ENCODE results near the gene SLCO4A1. TPM values are rescaled to one million over a fixed set of nuclear protein-coding genes. Genes with fewer than 3 reads are reported as not detected.

The SLCO4A1 gene
- total RNA-seq, 1 donor from 2014 or later: 63.3 TPM

GRCh38 chr20:62700261-62700930 lies 58.1 kb downstream of the SLCO4A1 start:
- DNase-seq (no peak), ATAC-seq (no peak)
- peaks cover 10% of the 10 kb centered on the region for H3K4me1 ChIP-seq
- H3K4me3 ChIP-seq: no peak overlapping the region
- intact Hi-C loops (cut with DNase I): no loop called here
- no peaks in the 10 kb centered on the region for H3K9me3 ChIP-seq
- H3K36me3 ChIP-seq: no peaks in the 10 kb centered on the region
- no peaks in the 10 kb centered on the region for H3K27me3 ChIP-seq
- TF ChIP-seq CTCF (IDR thresholded peaks at IDR 0.05): no peak
- no peak overlapping the region for H3K27ac ChIP-seq

GRCh38 chr20:62701161-62702012 lies 59.1 kb downstream of the SLCO4A1 start:
- no peak overlapping the region for H3K4me3 ChIP-seq
- ATAC-seq (no peak), DNase-seq (no peak)
- TF ChIP-seq CTCF (IDR thresholded peaks at IDR 0.05): no peak
- no peak overlapping the region for H3K27ac ChIP-seq
- H3K4me1 ChIP-seq: peaks cover 10% of the 10 kb centered on the region
- intact Hi-C loops (cut with DNase I): no loop called here
- no peaks in the 10 kb centered on the region for H3K36me3 ChIP-seq
- H3K27me3 ChIP-seq: peaks cover 2% of the 10 kb centered on the region
- H3K9me3 ChIP-seq: no peaks in the 10 kb centered on the region

GRCh38 chr20:62702013-62702300 lies 59.7 kb downstream of the SLCO4A1 start:
- intact Hi-C loops (cut with DNase I): no loop called here
- no peak for TF ChIP-seq CTCF (IDR thresholded peaks at IDR 0.05)

GRCh38 chr20:62702895-62703852 lies 60.9 kb downstream of the SLCO4A1 start:
- ATAC-seq (peak; percentile 22), DNase-seq (no peak)
- Histone ChIP-seq H3K27ac (no peak overlapping the region), H3K4me1 (peaks cover 12% of the 10 kb centered on the region), H3K4me3 (no peak overlapping the region), H3K27me3 (peaks cover 17% of the 10 kb centered on the region), H3K9me3 (no peaks in the 10 kb centered on the region), H3K36me3 (no peaks in the 10 kb centered on the region)
- TF ChIP-seq CTCF (IDR thresholded peaks at IDR 0.05): peak; percentile 7
- intact Hi-C loops (cut with DNase I): no loop called here

More at GRCh38 chr20:62702013-62702300, 59.7 kb downstream of the SLCO4A1 start:
- Histone ChIP-seq H3K36me3 (no peaks in the 10 kb centered on the region), H3K4me3 (no peak overlapping the region), H3K27me3 (peaks cover 6% of the 10 kb centered on the region), H3K27ac (no peak overlapping the region), H3K9me3 (no peaks in the 10 kb centered on the region), H3K4me1 (peaks cover 10% of the 10 kb centered on the region)
- no peak for DNase-seq
- ATAC-seq: no peak

GRCh38 chr20:62703853-62704228 lies 61.5 kb downstream of the SLCO4A1 start:
- Histone ChIP-seq H3K9me3 (no peaks in the 10 kb centered on the region), H3K27ac (no peak overlapping the region), H3K27me3 (peaks cover 24% of the 10 kb centered on the region), H3K36me3 (no peaks in the 10 kb centered on the region), H3K4me3 (no peak overlapping the region), H3K4me1 (peaks cover 13% of the 10 kb centered on the region)
- TF ChIP-seq CTCF (IDR thresholded peaks at IDR 0.05): no peak
- intact Hi-C loops (cut with DNase I): no loop called here
- no peak for DNase-seq
- ATAC-seq: no peak

Data from upper lobe of right lung (tissue), 1 donor.